CD4-positive, alpha-beta memory T cell (primary cell): ENCODE data around the gene TPCN1. TPM values are rescaled to one million over a fixed set of nuclear protein-coding genes. Genes with fewer than 3 reads are reported as not detected.

Experiments used
- CTCF ChIA-PET: fragments of 350-600 bp; sonication (Branson Sonifier 250); formaldehyde crosslinking; loops from one replicate; lab custom pipeline; 2021; ENCODE audit warnings: inconsistent platforms; ENCODE audit not compliant: partially characterized antibody; lab: Charles Lee
- POLR2A ChIA-PET: fragments of 350-600 bp; sonication (Branson Sonifier 250); formaldehyde crosslinking; loops from one replicate; lab custom pipeline; 2021; ENCODE audit not compliant: partially characterized antibody; lab: Charles Lee
- DNase-seq, 5 donors: peaks; one replicate each; pipeline versions ENCODE4 v3.0.0 to v3.0.0-alpha.2; 2020 to 2022; ENCODE audit warnings: mixed read lengths in 1 of 5
- H3K27ac ChIP-seq: one replicate; pipeline ENCODE4 v1.7.0; 2013; ENCODE audit warnings: low read depth, low read length
- H3K27me3 ChIP-seq: 2 replicates; pipeline ENCODE4 v1.7.0; 2013; ENCODE audit warnings: mild to moderate bottlenecking, low read length, moderate library complexity; ENCODE audit not compliant: insufficient read depth
- H3K36me3 ChIP-seq: 2 replicates; pipeline ENCODE4 v1.7.0; 2013; ENCODE audit warnings: mild to moderate bottlenecking, low read length, moderate library complexity; ENCODE audit not compliant: insufficient read depth
- H3K4me1 ChIP-seq: 2 replicates; pipeline ENCODE4 v1.7.0; 2013; ENCODE audit warnings: mild to moderate bottlenecking, low read length, moderate library complexity; ENCODE audit not compliant: insufficient read depth
- H3K4me3 ChIP-seq, 2 donors: one replicate each; pipeline ENCODE4 v1.7.0; 2013; ENCODE audit warnings: low read length in 2 of 2, mild to moderate bottlenecking in 1 of 2
- H3K9me3 ChIP-seq, 2 donors: one replicate each; pipeline ENCODE4 v1.7.0; 2013; ENCODE audit warnings: low read length in 2 of 2, control low read depth in 1 of 2; ENCODE audit not compliant: control insufficient read depth in 1 of 2
- H3K27ac Mint-ChIP-seq, 7 donors: one replicate each; pipeline ENCODE4 v1.8.0; 2020 to 2021; ENCODE audit warnings: mixed read lengths in 7 of 7, mild to moderate bottlenecking in 6 of 7, inconsistent platforms in 3 of 7, moderate library complexity in 3 of 7
- H3K27me3 Mint-ChIP-seq, 2 donors: one replicate each; pipeline ENCODE4 v1.8.0; 2020 to 2021; ENCODE audit warnings: mixed read lengths in 2 of 2
- H3K36me3 Mint-ChIP-seq, 2 donors: one replicate each; pipeline ENCODE4 v1.8.0; 2020 to 2021; ENCODE audit warnings: mixed read lengths in 2 of 2, inconsistent platforms in 1 of 2, mild to moderate bottlenecking in 1 of 2
- H3K4me1 Mint-ChIP-seq, 4 donors: one replicate each; pipeline ENCODE4 v1.8.0; 2020 to 2021; ENCODE audit warnings: mixed read lengths in 4 of 4, mild to moderate bottlenecking in 1 of 4
- H3K4me3 Mint-ChIP-seq, 8 donors: one replicate each; pipeline ENCODE4 v1.8.0; 2020 to 2021; ENCODE audit warnings: mixed read lengths in 8 of 8, mild to moderate bottlenecking in 7 of 8, moderate library complexity in 6 of 8, inconsistent platforms in 3 of 8
- H3K9me3 Mint-ChIP-seq, 8 donors: one replicate each; pipeline ENCODE4 v1.8.0; 2020 to 2021; ENCODE audit warnings: mixed read lengths in 8 of 8, mild to moderate bottlenecking in 5 of 8, inconsistent platforms in 3 of 8, moderate library complexity in 1 of 8
- intact Hi-C: fragments of 100-400 bp; cut with micrococcal nuclease; formaldehyde crosslinking; loops from one replicate; pipeline ENCODE4 v1.15.1; 2023
- microRNA-seq: library from miRNA; unstranded; fragments of <30 nt; microRNA quantifications from one replicate; pipeline ENCODE4 v1.2.0, GENCODE V29; 2021; ENCODE audit warnings: borderline replicate concordance, borderline number of aligned reads, borderline microRNAs expressed, mixed read lengths
- polyA plus RNA-seq, 2 donors: library from polyadenylated mRNA; unstranded; fragments of 300-500 nt; fragmentation: Illumina TruSeq; gene quantifications; one replicate each; pipeline ENCODE4 v1.2.3, GENCODE V29; 2021
- total RNA-seq, 2 experiments: library from RNA; stranded (reverse); gene quantifications; one replicate each; pipeline ENCODE4 v1.2.3, GENCODE V29; 2021

Gene TPCN1
- total and polyA plus RNA-seq, 4 experiments from 2014 or later, result 8.5 to 94.2 (median 49.9) TPM

DNA sequence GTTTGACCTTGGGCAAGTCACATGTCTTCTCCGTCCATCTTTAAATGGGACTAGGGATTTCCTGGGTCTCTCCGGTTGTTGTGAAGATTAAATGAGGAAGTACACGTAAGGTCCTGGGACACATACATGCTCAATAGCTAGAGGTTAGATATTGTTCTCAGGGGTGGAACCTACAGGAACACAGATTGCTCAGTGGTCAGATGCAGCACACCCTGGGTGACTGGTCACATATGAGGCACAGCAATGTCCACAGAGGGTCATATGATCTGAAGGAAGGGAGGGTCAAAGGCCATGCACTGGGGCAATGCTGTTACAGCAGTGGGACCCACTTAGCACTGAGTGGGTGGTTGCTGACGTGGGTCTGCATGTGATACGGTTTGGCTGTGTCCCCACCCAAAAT is 125.1 kb downstream of the TPCN1 start:
- Mint-ChIP-seq H3K9me3 (no peaks in the 10 kb centered on the region), H3K4me3 (no peak overlapping the region), H3K27me3 (peaks cover 0 to 6% of the 10 kb centered on the region in 2 donors), H3K27ac (no peak overlapping the region), H3K4me1 (no peaks in the 10 kb centered on the region), H3K36me3 (no peaks in the 10 kb centered on the region)
- no peak overlapping the region for H3K27ac ChIP-seq
- ChIA-PET CTCF (no interaction called here), POLR2A (no interaction called here)
- H3K27me3 ChIP-seq, result no peaks in the 10 kb centered on the region
- DNase-seq, result no peak
- no peaks in the 10 kb centered on the region for H3K4me1 ChIP-seq
- no peaks in the 10 kb centered on the region for H3K9me3 ChIP-seq
- no peak overlapping the region for H3K4me3 ChIP-seq
- intact Hi-C loops, result no loop called here
- H3K36me3 ChIP-seq, result no peaks in the 10 kb centered on the region

DNA sequence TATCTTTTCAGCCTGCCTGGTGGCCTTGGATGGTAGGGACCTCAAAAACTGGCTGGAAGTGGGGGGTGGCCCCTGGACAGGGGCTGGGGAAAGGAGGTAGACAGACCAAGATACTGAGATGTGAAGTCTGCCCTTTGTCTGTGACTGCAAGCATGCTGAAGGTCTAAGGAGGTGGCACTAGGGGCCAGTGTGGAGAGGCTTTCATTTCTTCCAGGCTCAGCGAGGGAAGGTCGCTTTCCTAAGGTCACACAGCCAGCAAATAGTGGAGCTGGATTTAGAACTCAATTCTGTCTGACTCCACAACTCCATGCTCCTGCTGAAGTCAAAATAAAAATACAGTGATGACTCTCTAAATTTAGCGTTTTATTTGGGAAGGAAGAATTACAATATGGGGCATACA is 125.8 kb downstream of the TPCN1 start:
- CTCF ChIA-PET, result no interaction called here
- H3K27me3 ChIP-seq, result no peaks in the 10 kb centered on the region
- Mint-ChIP-seq H3K4me1 (no peaks in the 10 kb centered on the region), H3K9me3 (no peaks in the 10 kb centered on the region), H3K27ac (no peak overlapping the region), H3K36me3 (no peaks in the 10 kb centered on the region), H3K4me3 (no peak overlapping the region), H3K27me3 (peaks cover 0 to 6% of the 10 kb centered on the region in 2 donors)
- POLR2A ChIA-PET, result no interaction called here
- H3K4me3 ChIP-seq, result no peak overlapping the region
- no peak for DNase-seq
- H3K27ac ChIP-seq, result no peak overlapping the region
- no peaks in the 10 kb centered on the region for H3K9me3 ChIP-seq
- H3K36me3 ChIP-seq, result no peaks in the 10 kb centered on the region
- no peaks in the 10 kb centered on the region for H3K4me1 ChIP-seq
- intact Hi-C loops, result no loop called here

DNA sequence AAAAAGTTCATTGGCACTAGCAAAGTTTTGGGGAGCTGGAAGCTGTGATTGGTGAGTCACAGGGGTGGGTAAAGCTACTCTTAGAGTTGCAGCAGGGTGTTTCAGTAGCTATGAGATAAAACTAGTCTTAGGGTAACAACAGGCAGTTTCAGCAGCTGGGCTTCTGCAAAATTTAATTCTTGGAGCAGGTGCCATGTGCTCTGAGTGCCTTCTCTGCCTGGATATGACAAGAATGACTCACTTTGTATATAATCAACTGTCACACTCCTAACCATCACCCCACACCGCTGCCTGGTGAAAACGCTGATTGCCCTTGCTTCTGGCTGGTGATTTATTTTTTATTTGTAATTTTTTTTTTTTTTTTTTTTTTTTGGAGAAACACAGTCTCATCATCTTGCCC is 126.6 kb downstream of the TPCN1 start:
- no peak for DNase-seq
- no peak overlapping the region for H3K27ac Mint-ChIP-seq
- CTCF ChIA-PET, result interaction anchor here (0.7 kb wide), 1 partner anchor 131 kb away, joined by 3 read pairs; no protein-coding TSS in a partner anchor

More for the DNA sequence above, 126.6 kb downstream of the TPCN1 start:
- Histone ChIP-seq H3K27ac (no peak overlapping the region), H3K4me3 (no peak overlapping the region), H3K4me1 (no peaks in the 10 kb centered on the region), H3K9me3 (no peaks in the 10 kb centered on the region), H3K27me3 (no peaks in the 10 kb centered on the region), H3K36me3 (no peaks in the 10 kb centered on the region)
- Mint-ChIP-seq H3K4me1 (no peaks in the 10 kb centered on the region), H3K9me3 (no peaks in the 10 kb centered on the region), H3K4me3 (no peak overlapping the region), H3K27me3 (peaks cover 1 to 9% of the 10 kb centered on the region in 2 donors), H3K36me3 (no peaks in the 10 kb centered on the region)
- intact Hi-C loops, result no loop called here
- POLR2A ChIA-PET, result no interaction called here

Small RNAs within 50 kb of the gene (microRNA-seq; reads per million reads assigned to microRNA genes)
- gene MIR6762, result not detected

Other genes with a start within 250 kb of the TPCN1 start
- gene OAS2, start 242.9 kb upstream of the TPCN1 start, total RNA-seq, result 10 to 100 TPM; 73.5 to 77.4 TPM
- 10 to 100 TPM; 25.5 to 65.6 TPM for gene OAS2, start 242.9 kb upstream of the TPCN1 start, polyA plus RNA-seq
- 1 to 10 TPM; 7.0 to 7.5 TPM for gene DTX1, start 164.7 kb upstream of the TPCN1 start, total RNA-seq
- 1 to 10 TPM in 1 of 2 donors, under 1 TPM in 1; 0.30 to 4.1 TPM for gene DTX1, start 164.7 kb upstream of the TPCN1 start, polyA plus RNA-seq
- gene RASAL1, start 85.7 kb upstream of the TPCN1 start, total RNA-seq, result 1 to 10 TPM in 1 of 2 experiments, under 1 TPM in 1; 0.58 to 1.4 TPM
- under 1 TPM; 0.10 to 0.68 TPM for gene RASAL1, start 85.7 kb upstream of the TPCN1 start, polyA plus RNA-seq
- gene CFAP73, start 71.7 kb upstream of the TPCN1 start, total RNA-seq, result not detected
- gene CFAP73, start 71.7 kb upstream of the TPCN1 start, polyA plus RNA-seq, result under 1 TPM in 1 of 2 donors, not detected in 1; 0.18 TPM
- 10 to 100 TPM; 64.9 to 69.4 TPM for gene DDX54, start 36.0 kb upstream of the TPCN1 start, total RNA-seq
- gene DDX54, start 36.0 kb upstream of the TPCN1 start, polyA plus RNA-seq, result 10 to 100 TPM in 1 of 2 donors, 1 to 10 TPM in 1; 9.9 to 39.7 TPM
- gene RITA1, start 35.7 kb upstream of the TPCN1 start, total RNA-seq, result 10 to 100 TPM; 12.8 to 14.2 TPM
- gene RITA1, start 35.7 kb upstream of the TPCN1 start, polyA plus RNA-seq, result 10 to 100 TPM; 19.4 to 25.9 TPM
- 10 to 100 TPM; 91.2 to 93.5 TPM for gene SLC8B1, start 113.6 kb downstream of the TPCN1 start, total RNA-seq
- 10 to 100 TPM; 33.9 to 51.7 TPM for gene SLC8B1, start 113.6 kb downstream of the TPCN1 start, polyA plus RNA-seq
- 10 to 100 TPM; 15.6 to 18.4 TPM for gene PLBD2, start 137.1 kb downstream of the TPCN1 start, total RNA-seq
- gene PLBD2, start 137.1 kb downstream of the TPCN1 start, polyA plus RNA-seq, result 10 to 100 TPM in 1 of 2 donors, 1 to 10 TPM in 1; 2.2 to 10.7 TPM
- 1 to 10 TPM; 1.4 to 1.5 TPM for gene SDS, start 182.4 kb downstream of the TPCN1 start, total RNA-seq
- not detected for gene SDS, start 182.4 kb downstream of the TPCN1 start, polyA plus RNA-seq
- gene SDSL, start 200.9 kb downstream of the TPCN1 start, total RNA-seq, result 1 to 10 TPM in 1 of 2 experiments, under 1 TPM in 1; 0.67 to 1.1 TPM
- gene SDSL, start 200.9 kb downstream of the TPCN1 start, polyA plus RNA-seq, result not detected